Upper lobe of left lung (tissue), 6 donors: ENCODE measurements around the gene TMEM119. TPM values are rescaled to one million over a fixed set of nuclear protein-coding genes. Genes with fewer than 3 reads are reported as not detected.

Experiments used
- ATAC-seq, 2 donors: fragments of 200-7000 bp; cut with Tn5 transposase; one replicate each; pipeline ENCODE4 v1.9.1; 2022; ENCODE audit warnings: mild to moderate bottlenecking in 2 of 2, moderate library complexity in 2 of 2; ENCODE audit not compliant: low FRiP score in 2 of 2
- DNase-seq, 2 donors: peaks; one replicate each; pipeline ENCODE4 v3.0.0-alpha.2; 2019 to 2020
- H3K27ac ChIP-seq, 4 donors: fragments of 200-600 bp; sonication (generic); one replicate each; pipeline ENCODE4 v1.5.1; 2016 to 2019
- H3K27me3 ChIP-seq, 4 donors: fragments of 200-600 bp; sonication (generic); one replicate each; pipeline ENCODE4 v1.5.1; 2017 to 2019
- H3K36me3 ChIP-seq, 4 donors: fragments of 200-600 bp; sonication (generic); one replicate each; pipeline ENCODE4 v1.5.1; 2016 to 2019
- H3K4me1 ChIP-seq, 4 donors: fragments of 200-600 bp; sonication (generic); one replicate each; pipeline ENCODE4 v1.5.1; 2018 to 2019
- H3K4me3 ChIP-seq, 4 donors: fragments of 200-600 bp; sonication (generic); one replicate each; pipeline ENCODE4 v1.5.1; 2017 to 2019; ENCODE audit warnings: mild to moderate bottlenecking in 2 of 4, moderate library complexity in 1 of 4
- H3K9me3 ChIP-seq, 4 donors: fragments of 200-600 bp; sonication (generic); one replicate each; pipeline ENCODE4 v1.5.1; 2018 to 2019
- CTCF ChIP-seq, 6 experiments: fragments of 450-650 bp in 4 of 6; fragments of 200-600 bp in 2 of 6; sonication (generic) in 2 of 6; IDR thresholded peaks; one replicate each; pipeline ENCODE4 v1.5.1; 2016 to 2019; ENCODE audit warnings: antibody characterized with exemption in 6 of 6
- EP300 ChIP-seq, 4 donors: sonication (generic); formaldehyde crosslinking; IDR thresholded peaks; one replicate each; pipeline ENCODE4 v1.5.1; 2017; ENCODE audit warnings: antibody characterized with exemption in 4 of 4, control low read depth in 2 of 4
- POLR2A ChIP-seq, 4 donors: fragments of 450-650 bp; IDR thresholded peaks; one replicate each; pipeline ENCODE4 v1.5.1; 2016 to 2017; ENCODE audit warnings: antibody characterized with exemption in 4 of 4, mild to moderate bottlenecking in 2 of 4
- POLR2AphosphoS5 ChIP-seq, 2 donors: sonication (generic); formaldehyde crosslinking; IDR thresholded peaks; one replicate each; pipeline ENCODE4 v1.5.1; 2017; ENCODE audit warnings: antibody characterized with exemption in 2 of 2
- whole genome bisulfite sequencing, 2 donors: methylation state at CpG; one replicate each; pipeline ENCODE4 v1.1.5; 2017 to 2018; 5-methylcytosine and 5-hydroxymethylcytosine counted together
- total RNA-seq, 6 donors: library from RNA; depleted of rRNA in 4 of 6; stranded (reverse); fragments of >200 nt in 4 of 6; gene quantifications; one replicate each; pipeline versions ENCODE4 v1.1.0 to v1.2.1, GENCODE V29; 2016 to 2021
- donor health status: DM: no; HTN: no; CAD: no; lungs with moderate emphysema.
- donor health status: DM: no; HTN: yes; CAD: no; lungs with severe emphysema.

Gene TMEM119
- total RNA-seq, 6 donors from 2014 or later: 1.5 to 50.7 (median 20.5) TPM

GRCh38 chr12:108643941-108644810 is 46.3 kb upstream of the TMEM119 start:
- H3K4me3 ChIP-seq: no peak overlapping the region
- TF ChIP-seq EP300 (IDR thresholded peaks at IDR 0.05) (peak in 2 of 4 donors; percentile 75 to 90), CTCF (IDR thresholded peaks at IDR 0.05) (no peak), POLR2A (IDR thresholded peaks at IDR 0.05) (no peak), POLR2AphosphoS5 (IDR thresholded peaks at IDR 0.05) (peak; percentile 63 to 81)
- H3K36me3 ChIP-seq: peaks cover 0 to 33% (median 12%) of the 10 kb centered on the region in 4 donors
- no peaks in the 10 kb centered on the region for H3K9me3 ChIP-seq
- 33 to 39% methylated on average over 16 to 18 of the region's 18 CpGs for WGBS, 2 donors
- H3K27me3 ChIP-seq: no peaks in the 10 kb centered on the region
- peak in 1 of 2 donors; percentile 89 for DNase-seq
- peak; percentile 75 to 83 for ATAC-seq
- H3K4me1 ChIP-seq: peaks cover 59 to 69% (median 64%) of the 10 kb centered on the region in 4 donors
- peak overlapping the region; percentile 70 to 87 (median 80) for H3K27ac ChIP-seq

GRCh38 chr12:108642899-108643654 is 45.2 kb upstream of the TMEM119 start:
- peak overlapping the region; percentile 70 to 87 (median 80) for H3K27ac ChIP-seq
- TF ChIP-seq EP300 (IDR thresholded peaks at IDR 0.05) (no peak), CTCF (IDR thresholded peaks at IDR 0.05) (no peak), POLR2AphosphoS5 (IDR thresholded peaks at IDR 0.05) (peak in 1 of 2 donors; percentile 9), POLR2A (IDR thresholded peaks at IDR 0.05) (no peak)
- peaks cover 0 to 22% (median 4%) of the 10 kb centered on the region in 4 donors for H3K36me3 ChIP-seq
- H3K9me3 ChIP-seq: no peaks in the 10 kb centered on the region
- H3K4me1 ChIP-seq: peaks cover 64 to 80% (median 69%) of the 10 kb centered on the region in 4 donors
- H3K4me3 ChIP-seq: no peak overlapping the region
- no peaks in the 10 kb centered on the region for H3K27me3 ChIP-seq
- ATAC-seq: peak in 1 of 2 donors; percentile 4
- DNase-seq: no peak
- WGBS, 2 donors: 100% methylated on average over 1 of the region's 1 CpG

GRCh38 chr12:108642269-108642870 is 44.5 kb upstream of the TMEM119 start:
- Histone ChIP-seq H3K27me3 (no peaks in the 10 kb centered on the region), H3K36me3 (peaks cover 0 to 15% (median 0%) of the 10 kb centered on the region in 4 donors), H3K4me1 (peaks cover 65 to 81% (median 69%) of the 10 kb centered on the region in 4 donors), H3K4me3 (no peak overlapping the region), H3K27ac (peak overlapping the region; percentile 37 to 87 (median 54)), H3K9me3 (no peaks in the 10 kb centered on the region)
- DNase-seq (no peak), ATAC-seq (no peak)
- WGBS, 2 donors: 86% methylated on average over 14 to 16 of the region's 16 CpGs
- TF ChIP-seq POLR2AphosphoS5 (IDR thresholded peaks at IDR 0.05) (no peak), CTCF (IDR thresholded peaks at IDR 0.05) (no peak), EP300 (IDR thresholded peaks at IDR 0.05) (no peak), POLR2A (IDR thresholded peaks at IDR 0.05) (no peak)

GRCh38 chr12:108641446-108642268 is 43.8 kb upstream of the TMEM119 start:
- ATAC-seq (no peak), DNase-seq (no peak)
- Histone ChIP-seq H3K4me3 (no peak overlapping the region), H3K9me3 (no peaks in the 10 kb centered on the region), H3K36me3 (peaks cover 0 to 12% (median 0%) of the 10 kb centered on the region in 4 donors), H3K4me1 (peaks cover 61 to 79% (median 71%) of the 10 kb centered on the region in 4 donors), H3K27me3 (no peaks in the 10 kb centered on the region), H3K27ac (peak overlapping the region; percentile 37 to 65 (median 54))
- TF ChIP-seq CTCF (IDR thresholded peaks at IDR 0.05) (no peak), POLR2AphosphoS5 (IDR thresholded peaks at IDR 0.05) (no peak), EP300 (IDR thresholded peaks at IDR 0.05) (no peak)
- 49 to 50% methylated on average over 9 of the region's 9 CpGs for WGBS, 2 donors
